ENCODE data around the gene CAMTA1.
"Not testable (repeated sequence)": the region's sequence is repeated elsewhere in the genome, so short reads cannot be mapped to it uniquely, and the experiment has no call there.

CAMTA1 gene

DNA sequence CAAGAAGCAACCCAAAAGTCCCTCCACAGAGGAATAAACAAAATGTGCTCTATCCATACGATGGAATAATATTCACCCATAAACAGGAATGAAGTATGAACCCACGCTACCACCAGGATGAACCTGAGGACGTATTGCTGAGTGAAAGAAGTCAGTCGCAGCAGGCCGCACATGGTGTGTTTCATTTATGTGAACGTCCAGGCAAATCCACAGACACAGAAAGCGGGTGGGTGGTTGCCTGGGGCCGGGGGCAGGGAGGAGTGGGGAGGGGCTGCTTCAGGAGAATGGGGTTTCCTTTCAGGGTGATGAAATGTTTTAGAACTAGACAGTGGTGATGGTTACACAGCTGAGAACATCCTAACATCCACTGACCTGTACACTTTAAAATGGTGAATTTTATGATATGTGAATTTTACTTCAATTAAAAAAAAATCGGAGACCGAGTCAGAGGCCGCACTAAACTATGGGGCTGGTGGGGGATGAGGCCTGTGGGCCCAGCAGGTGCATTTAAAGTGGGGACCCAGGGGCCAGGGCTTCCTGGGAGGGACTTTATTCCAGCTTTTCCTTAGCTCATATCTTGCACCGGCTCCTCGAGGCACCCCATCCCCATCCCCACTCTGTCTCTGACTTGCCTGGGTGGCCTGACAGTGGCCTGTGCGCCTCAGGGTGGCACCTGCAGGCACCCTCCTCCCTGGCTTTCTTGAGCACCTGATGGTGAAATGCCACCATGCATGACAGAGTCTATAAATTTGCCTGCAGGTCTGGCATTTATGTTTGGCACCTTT lies 593.3 kb downstream of the CAMTA1 start:
- DNase-seq (ENCODE audit: low read depth): no peak
- TF ChIP-seq CTCF (conservative IDR thresholded peaks at IDR 0.05; ENCODE audit: low read length): no peak
- H3K4me3 ChIP-seq (ENCODE audit: low read length): no peak overlapping the region

GRCh38 chr1:7379441-7379971 lies 594.3 kb downstream of the CAMTA1 start:
- DNase-seq (ENCODE audit: low read depth): peak; percentile 78
- no peak for TF ChIP-seq CTCF (conservative IDR thresholded peaks at IDR 0.05; ENCODE audit: low read length)
- peak overlapping the region; percentile 21 for H3K4me3 ChIP-seq (ENCODE audit: low read length)

- DNase-seq (ENCODE audit: low read depth); H3K4me3 ChIP-seq (ENCODE audit: low read length): not testable (repeated sequence)
Observed at GRCh38 chr1:7380068-7380467, 594.8 kb downstream of the CAMTA1 start.

DNA sequence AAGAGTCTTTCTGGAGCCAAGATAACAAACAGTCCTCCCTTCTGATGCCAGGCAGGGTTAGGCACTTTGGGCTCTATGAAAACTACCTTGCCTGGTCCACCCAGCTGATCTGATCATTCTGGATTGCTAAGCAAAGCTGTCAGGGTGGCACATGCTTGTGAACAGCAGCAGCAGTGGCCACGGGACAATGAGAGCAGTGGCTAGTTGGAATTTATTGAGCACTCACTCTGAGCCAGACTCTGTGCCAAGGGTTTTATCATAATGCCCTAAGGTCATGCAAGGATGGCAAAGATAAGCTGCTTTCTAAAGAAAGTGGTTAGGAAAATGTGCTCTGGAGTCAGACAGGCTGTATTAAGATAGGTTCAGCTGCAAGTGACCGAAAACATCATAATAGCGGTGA lies 595.5 kb downstream of the CAMTA1 start:
- H3K4me3 ChIP-seq (ENCODE audit: low read length): no peak overlapping the region
- no peak for TF ChIP-seq CTCF (conservative IDR thresholded peaks at IDR 0.05; ENCODE audit: low read length)
- no peak for DNase-seq (ENCODE audit: low read depth)

DNA sequence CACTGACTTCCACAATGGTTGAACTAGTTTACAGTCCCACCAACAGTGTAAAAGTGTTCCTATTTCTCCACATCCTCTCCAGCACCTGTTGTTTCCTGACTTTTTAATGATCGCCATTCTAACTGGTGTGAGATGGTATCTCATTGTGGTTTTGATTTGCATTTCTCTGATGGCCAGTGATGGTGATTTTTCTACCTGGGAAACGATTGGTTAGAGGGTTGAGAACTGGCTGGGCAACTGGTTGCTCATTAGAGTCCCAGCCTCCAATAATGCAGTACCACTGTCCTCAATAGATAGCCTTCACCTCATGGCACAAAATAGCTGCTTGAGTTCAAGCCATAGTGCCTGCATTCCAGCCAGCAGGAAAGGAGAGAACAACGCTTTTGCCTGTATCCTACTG lies 596.5 kb downstream of the CAMTA1 start:
- H3K4me3 ChIP-seq (ENCODE audit: low read length): not testable (repeated sequence)

DNA sequence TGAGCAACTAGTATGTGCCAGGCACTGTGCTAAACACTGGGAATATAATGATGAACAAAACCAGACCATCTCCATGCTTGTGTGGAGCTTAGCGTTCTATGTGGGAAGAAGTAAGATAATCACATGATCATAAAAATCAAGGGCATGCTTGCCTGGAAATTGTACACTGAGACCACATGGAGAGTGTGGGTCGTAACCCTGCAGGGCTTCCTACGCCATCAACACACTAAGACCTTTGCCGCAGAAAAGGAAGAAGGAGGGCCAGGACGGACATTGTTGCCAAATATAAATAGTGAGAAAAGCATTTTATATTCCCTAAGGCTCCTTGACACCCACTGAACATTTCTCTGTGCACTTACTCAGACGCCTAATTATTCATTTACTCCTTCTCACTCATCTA lies 597.7 kb downstream of the CAMTA1 start:
- H3K4me3 ChIP-seq (ENCODE audit: low read length): no peak overlapping the region
- no peak for TF ChIP-seq CTCF (conservative IDR thresholded peaks at IDR 0.05; ENCODE audit: low read length)
- no peak for DNase-seq (ENCODE audit: low read depth)

More for the DNA sequence above, 596.5 kb downstream of the CAMTA1 start:
- DNase-seq (ENCODE audit: low read depth): not testable (repeated sequence)

DNA sequence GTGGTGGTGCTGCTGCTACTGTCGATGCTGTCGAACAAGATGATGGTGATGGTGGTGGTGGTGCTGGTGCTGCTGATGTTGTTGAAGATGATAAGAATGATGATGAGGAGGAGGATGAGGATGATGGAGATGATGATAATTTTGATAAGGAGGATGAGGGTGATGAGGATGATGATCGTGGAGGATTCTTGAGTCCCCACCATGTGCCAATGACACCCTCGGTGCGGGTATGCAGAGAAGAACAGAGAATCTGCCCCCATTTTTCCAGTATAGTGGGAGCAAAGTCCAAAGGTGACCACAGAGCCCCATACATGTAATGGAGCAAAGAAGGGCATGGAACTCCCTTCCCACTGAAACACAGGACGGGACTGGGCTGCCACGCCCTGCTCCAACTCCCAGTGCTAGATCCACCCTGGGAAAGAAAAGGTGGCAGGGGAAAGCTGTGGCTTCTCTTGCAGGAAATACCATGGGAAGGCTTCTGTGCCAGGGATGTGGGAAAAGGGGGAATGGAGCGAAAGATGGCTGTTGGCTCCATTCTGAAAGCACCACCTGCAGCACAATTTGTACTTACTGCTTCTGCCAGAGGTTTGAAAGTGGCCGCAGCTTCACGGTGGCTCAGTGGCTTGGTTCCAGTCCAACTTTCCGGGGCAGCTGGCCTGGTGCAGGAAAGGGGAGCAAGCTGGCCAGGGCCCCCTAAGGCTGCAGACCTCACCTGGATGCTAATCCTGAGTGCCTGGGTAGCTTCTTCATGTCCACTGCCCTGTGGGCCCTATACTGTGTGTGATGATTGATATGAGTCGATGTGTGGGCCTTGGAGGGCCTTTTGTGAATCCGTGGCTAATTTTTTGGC lies 598.6 kb downstream of the CAMTA1 start:
- H3K4me3 ChIP-seq (ENCODE audit: low read length): no peak overlapping the region
- DNase-seq (ENCODE audit: low read depth): no peak
- TF ChIP-seq CTCF (conservative IDR thresholded peaks at IDR 0.05; ENCODE audit: low read length): no peak

DNA sequence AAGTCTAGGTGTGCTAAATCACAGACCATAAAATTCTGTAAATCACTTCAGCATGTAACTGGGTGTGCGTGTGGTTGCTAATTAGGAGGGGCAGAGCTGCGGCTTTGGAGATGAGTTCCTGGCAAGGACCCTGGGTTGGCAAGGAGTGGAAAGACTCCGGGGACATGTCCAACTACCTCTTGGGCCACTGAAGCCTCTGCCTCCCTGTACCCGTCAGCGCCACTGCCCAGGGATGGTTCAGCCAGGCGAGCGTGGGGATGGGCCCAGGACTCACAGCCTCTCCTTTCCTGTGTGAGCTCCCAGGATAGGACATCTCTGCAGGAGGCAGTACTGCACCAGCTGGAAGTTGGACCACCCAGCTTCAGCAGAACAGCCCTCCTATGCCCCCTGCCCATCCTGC lies 599.4 kb downstream of the CAMTA1 start:
- no peak overlapping the region for H3K4me3 ChIP-seq (ENCODE audit: low read length)
- no peak for TF ChIP-seq CTCF (conservative IDR thresholded peaks at IDR 0.05; ENCODE audit: low read length)
- DNase-seq (ENCODE audit: low read depth): no peak
